SJCRH30 (cell line): ENCODE data around the gene HELQ. TPM values are rescaled to one million over a fixed set of nuclear protein-coding genes. Genes with fewer than 3 reads are reported as not detected.
"Not testable (repeated sequence)": the region's sequence is repeated elsewhere in the genome, so short reads cannot be mapped to it uniquely, and the experiment has no call there.

Experiments used
- DNase-seq, 2 experiments: peaks; one replicate each; pipeline ENCODE4 v3.0.0-alpha.2; 2015 to 2020
- H3K27ac ChIP-seq: fragments of 250-450 bp; sonication (Bioruptor Pico); 2 replicates; pipeline ENCODE4 v1.5.1; 2020; ENCODE audit warnings: mild to moderate bottlenecking, moderate library complexity
- H3K27me3 ChIP-seq: fragments of 250-450 bp; sonication (Bioruptor Pico); 2 replicates; pipeline ENCODE4 v1.5.1; 2020; ENCODE audit warnings: mild to moderate bottlenecking, moderate library complexity
- H3K36me3 ChIP-seq: fragments of 250-450 bp; sonication (Bioruptor Pico); 2 replicates; pipeline ENCODE4 v1.5.1; 2020; ENCODE audit warnings: mild to moderate bottlenecking, moderate library complexity
- H3K4me1 ChIP-seq: fragments of 250-450 bp; sonication (Bioruptor Pico); 2 replicates; pipeline ENCODE4 v1.5.1; 2020; ENCODE audit warnings: mild to moderate bottlenecking, moderate library complexity
- H3K4me3 ChIP-seq: fragments of 250-450 bp; sonication (Bioruptor Pico); 2 replicates; pipeline ENCODE4 v1.5.1; 2020; ENCODE audit warnings: mild to moderate bottlenecking, moderate library complexity
- H3K9me3 ChIP-seq: fragments of 250-450 bp; sonication (Bioruptor Pico); replicated peaks from 2 replicates; pipeline ENCODE4 v1.5.1; 2020; ENCODE audit warnings: mild to moderate bottlenecking, moderate library complexity
- total RNA-seq: library from RNA; depleted of rRNA; stranded (reverse); fragments of >200 nt; shearing (Covaris generic); gene quantifications from 2 replicates; pipeline ENCODE4 v1.2.3, GENCODE V29; 2014

Gene HELQ
- total RNA-seq, 1 experiment from 2014 or later: 25.9 TPM

DNA sequence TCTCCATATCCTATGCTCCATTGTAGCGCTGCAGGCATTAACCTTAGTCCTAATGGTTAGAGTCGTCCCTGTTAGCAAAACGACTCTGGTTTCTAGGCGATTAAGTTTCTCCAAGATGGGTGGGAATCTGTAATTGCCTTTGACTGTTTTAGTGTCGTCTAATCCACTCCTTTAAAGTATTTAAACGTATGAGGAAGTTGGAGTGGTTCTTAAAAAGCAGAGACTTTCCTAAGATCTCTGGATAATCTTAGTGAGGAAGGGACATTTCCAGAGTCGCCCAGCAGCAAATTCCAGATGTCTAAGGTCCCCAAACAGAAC is 520 bp upstream of the HELQ start:
- Histone ChIP-seq H3K4me3 (peak overlapping the region; percentile 78), H3K27me3 (no peaks in the 10 kb centered on the region), H3K27ac (peak overlapping the region; percentile 87), H3K4me1 (peaks cover 8% of the 10 kb centered on the region; the same call in 1 of the 2 replicates), H3K9me3 (no peaks in the 10 kb centered on the region), H3K36me3 (peaks cover 48% of the 10 kb centered on the region)
- DNase-seq: no peak

DNA sequence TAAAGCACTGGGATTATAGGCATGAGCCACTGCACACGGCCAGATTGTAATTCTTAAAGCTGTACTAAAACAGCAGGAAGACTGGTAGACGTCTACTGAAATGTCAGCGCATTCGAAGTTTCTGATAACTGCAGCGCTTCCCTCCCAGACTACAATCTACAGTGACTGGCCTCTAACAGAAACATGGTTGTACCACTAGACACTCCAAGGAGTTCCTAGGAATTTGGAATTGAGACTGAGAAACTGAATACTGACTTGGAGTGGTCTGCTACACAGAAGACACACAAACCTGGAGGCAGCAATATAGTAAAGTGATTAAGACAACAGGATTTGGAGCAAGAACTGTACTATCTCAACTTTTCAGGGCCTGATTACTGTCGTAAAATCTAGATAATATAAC is 937 bp downstream of the HELQ start:
- Histone ChIP-seq H3K36me3 (peaks cover 37% of the 10 kb centered on the region), H3K4me3 (peak overlapping the region; percentile 78), H3K9me3 (no peaks in the 10 kb centered on the region), H3K27me3 (no peaks in the 10 kb centered on the region), H3K27ac (peak overlapping the region; percentile 87), H3K4me1 (peaks cover 8% of the 10 kb centered on the region; the same call in 1 of the 2 replicates)
- peak in 1 of 2 experiments; percentile 22 for DNase-seq

DNA sequence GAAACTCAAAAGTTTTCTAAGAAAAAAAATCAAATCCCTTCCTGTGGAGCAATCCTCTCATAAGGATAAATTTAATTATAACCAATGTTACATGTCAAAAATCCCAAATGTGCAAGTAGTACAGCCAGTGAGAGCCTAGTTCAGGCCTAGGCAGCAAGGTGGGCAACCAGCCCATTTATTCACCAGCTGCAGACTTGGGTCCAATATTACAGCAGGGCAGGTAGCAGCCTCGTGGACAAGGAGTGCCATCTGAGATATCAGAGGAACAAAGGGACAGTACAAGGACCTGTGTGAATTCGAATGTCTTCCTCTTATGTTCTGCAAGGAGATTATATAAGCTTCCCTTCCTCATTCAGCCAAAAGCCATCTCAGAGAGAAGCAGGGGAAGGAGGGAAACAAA is 6.6 kb downstream of the HELQ start:
- no peaks in the 10 kb centered on the region for H3K27me3 ChIP-seq
- peaks cover 22% of the 10 kb centered on the region for H3K36me3 ChIP-seq
- H3K27ac ChIP-seq: no peak overlapping the region
- no peak overlapping the region for H3K4me3 ChIP-seq
- no peak for DNase-seq
- H3K4me1 ChIP-seq: no peaks in the 10 kb centered on the region
- no peaks in the 10 kb centered on the region for H3K9me3 ChIP-seq

DNA sequence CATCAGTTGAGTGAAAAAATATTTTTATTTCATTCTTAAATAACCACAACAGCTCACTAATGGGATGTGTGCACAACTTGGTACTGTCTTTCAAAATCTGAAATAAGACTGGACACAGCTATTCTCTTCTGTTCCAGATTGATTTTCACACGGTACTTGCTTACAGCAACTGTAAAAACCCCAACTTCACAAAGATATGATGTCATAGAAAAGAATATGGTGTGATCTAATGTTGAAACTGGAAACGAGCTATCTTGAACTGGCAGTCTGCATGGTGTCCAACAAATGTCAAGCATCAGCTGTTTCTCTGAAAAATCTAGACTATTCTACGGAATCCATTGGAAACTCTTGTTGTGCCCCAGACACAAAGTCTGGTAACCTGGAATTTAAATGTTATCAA is 14.7 kb downstream of the HELQ start:
- Histone ChIP-seq H3K27me3 (no peaks in the 10 kb centered on the region), H3K9me3 (no peaks in the 10 kb centered on the region), H3K4me3 (no peak overlapping the region), H3K4me1 (no peaks in the 10 kb centered on the region), H3K36me3 (peaks cover 36% of the 10 kb centered on the region), H3K27ac (no peak overlapping the region)
- no peak for DNase-seq

DNA sequence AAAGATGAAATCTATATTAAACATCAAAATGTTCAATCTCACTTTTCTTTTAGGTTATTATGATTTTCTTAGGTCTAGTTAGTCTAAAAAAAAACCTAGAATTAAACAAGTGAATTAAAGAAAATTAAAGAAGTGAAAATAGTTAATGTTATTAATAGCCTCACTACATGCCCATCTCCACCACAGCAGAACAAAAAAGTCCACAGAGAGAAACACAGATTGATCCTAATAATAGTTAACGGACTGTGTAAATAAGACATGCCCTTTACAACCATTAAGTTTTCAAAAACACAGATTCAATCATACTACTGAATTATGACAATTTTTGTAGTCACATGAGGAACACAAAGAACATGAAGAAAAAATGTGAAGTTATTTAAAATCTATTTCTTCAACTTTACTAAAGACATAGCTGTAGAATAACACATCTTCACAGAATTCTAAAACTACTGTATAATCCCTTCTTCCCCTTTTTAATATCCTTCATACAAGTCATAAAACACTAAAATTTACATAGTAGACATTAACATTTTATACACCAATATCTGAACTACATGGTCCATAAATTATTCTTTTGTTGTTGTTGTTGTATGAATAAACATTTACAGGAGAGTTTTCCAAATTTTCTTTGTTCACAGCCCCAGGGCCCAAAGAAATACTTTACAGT is 15.3 kb downstream of the HELQ start:
- H3K36me3 ChIP-seq: peaks cover 36% of the 10 kb centered on the region
- no peaks in the 10 kb centered on the region for H3K9me3 ChIP-seq
- H3K27me3 ChIP-seq: no peaks in the 10 kb centered on the region
- DNase-seq: no peak
- H3K4me3 ChIP-seq: no peak overlapping the region
- no peak overlapping the region for H3K27ac ChIP-seq
- H3K4me1 ChIP-seq: no peaks in the 10 kb centered on the region

DNA sequence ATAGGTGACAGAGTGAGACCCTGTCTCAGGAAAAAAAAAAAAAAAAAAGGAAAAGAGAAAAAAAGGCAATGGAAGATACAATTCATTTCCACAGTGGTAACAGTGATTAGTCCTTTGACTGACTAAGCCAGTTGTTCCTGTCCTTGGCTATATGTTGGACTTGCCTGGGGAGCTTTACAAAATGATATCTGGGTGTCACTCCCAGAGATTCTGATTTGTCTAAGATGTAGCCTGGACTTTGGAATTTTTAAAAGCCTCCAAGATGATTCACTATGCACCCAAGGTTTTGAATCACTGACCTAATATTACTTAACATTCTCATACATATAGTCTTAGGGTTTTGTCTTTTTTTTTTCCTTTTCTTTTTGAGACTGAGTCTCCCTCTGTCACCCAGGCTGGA is 16.9 kb downstream of the HELQ start:
- H3K27ac ChIP-seq: no peak overlapping the region
- no peaks in the 10 kb centered on the region for H3K4me1 ChIP-seq
- H3K4me3 ChIP-seq: no peak overlapping the region
- H3K36me3 ChIP-seq: peaks cover 34% of the 10 kb centered on the region
- H3K27me3 ChIP-seq: no peaks in the 10 kb centered on the region
- H3K9me3 ChIP-seq: no peaks in the 10 kb centered on the region
- DNase-seq: no peak

DNA sequence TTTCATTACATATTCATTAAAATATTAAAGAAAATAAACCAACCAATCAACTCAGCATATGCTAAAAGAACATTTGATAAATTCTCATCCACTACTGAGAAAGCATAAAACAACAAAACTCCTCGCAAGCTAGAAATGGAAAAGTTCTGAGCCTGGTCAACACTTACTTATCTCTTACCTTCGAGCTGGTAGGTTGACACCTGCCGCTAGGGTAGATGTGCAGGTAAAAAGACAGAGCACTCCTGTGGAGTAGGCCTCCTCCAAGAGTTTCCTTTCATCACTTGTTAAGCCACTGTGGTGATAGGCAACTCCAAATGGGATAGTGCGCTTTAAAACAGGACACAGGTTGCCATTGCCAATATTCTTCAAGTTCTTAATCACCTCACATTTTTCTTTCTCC is 18.9 kb downstream of the HELQ start:
- H3K36me3 ChIP-seq: peaks cover 34% of the 10 kb centered on the region
- H3K4me3 ChIP-seq: no peak overlapping the region
- H3K4me1 ChIP-seq: no peaks in the 10 kb centered on the region
- DNase-seq: no peak
- H3K9me3 ChIP-seq: no peaks in the 10 kb centered on the region
- no peak overlapping the region for H3K27ac ChIP-seq
- H3K27me3 ChIP-seq: no peaks in the 10 kb centered on the region

DNA sequence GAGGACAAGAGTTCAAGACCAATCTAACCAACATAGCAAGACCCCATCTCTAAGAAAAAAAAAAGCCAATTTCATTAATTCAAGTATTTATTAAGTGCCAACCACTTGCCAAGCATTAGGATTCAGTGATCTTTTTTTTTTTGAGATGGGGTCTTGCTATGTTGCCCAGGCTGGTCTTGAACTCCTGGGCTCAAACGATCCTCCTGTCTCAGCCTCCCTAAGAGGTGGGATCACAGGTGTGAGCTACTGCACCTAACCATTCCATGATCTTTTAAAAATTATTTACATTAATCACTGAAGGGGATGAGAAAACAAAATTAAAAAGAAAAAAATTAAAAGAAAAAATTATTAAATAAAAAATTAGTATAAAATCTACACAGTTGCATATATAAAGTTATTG is 24.4 kb downstream of the HELQ start:
- Histone ChIP-seq H3K36me3 (peaks cover 46% of the 10 kb centered on the region), H3K9me3 (0 out of 2 replicates have a peak, but pooled peaks cover 2% of the 10 kb centered on the region), H3K4me3 (no peak overlapping the region), H3K27ac (no peak overlapping the region), H3K27me3 (no peaks in the 10 kb centered on the region), H3K4me1 (no peaks in the 10 kb centered on the region)
- no peak for DNase-seq

DNA sequence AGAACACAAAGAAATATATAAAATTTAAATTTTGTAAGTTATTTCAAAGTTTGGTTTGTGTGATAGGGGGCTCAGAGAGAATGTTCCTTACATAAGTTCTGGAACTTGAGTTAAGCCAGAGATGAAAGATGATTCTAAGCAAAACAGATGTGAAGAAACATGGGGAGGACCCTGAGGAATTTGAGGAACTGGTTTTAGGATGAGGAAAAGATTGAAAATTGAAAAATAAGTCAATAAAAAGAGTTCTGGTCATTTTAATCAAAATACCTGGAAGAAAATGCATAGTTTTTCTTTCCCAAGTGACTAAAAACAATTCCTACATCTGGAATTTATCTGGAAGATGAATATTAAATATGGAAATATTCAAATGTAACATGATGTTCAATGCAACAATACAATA is 37.4 kb downstream of the HELQ start:
- no peaks in the 10 kb centered on the region for H3K9me3 ChIP-seq
- no peak overlapping the region for H3K27ac ChIP-seq
- no peaks in the 10 kb centered on the region for H3K4me1 ChIP-seq
- no peak overlapping the region for H3K4me3 ChIP-seq
- H3K36me3 ChIP-seq: peaks cover 53% of the 10 kb centered on the region
- no peak for DNase-seq
- no peaks in the 10 kb centered on the region for H3K27me3 ChIP-seq

DNA sequence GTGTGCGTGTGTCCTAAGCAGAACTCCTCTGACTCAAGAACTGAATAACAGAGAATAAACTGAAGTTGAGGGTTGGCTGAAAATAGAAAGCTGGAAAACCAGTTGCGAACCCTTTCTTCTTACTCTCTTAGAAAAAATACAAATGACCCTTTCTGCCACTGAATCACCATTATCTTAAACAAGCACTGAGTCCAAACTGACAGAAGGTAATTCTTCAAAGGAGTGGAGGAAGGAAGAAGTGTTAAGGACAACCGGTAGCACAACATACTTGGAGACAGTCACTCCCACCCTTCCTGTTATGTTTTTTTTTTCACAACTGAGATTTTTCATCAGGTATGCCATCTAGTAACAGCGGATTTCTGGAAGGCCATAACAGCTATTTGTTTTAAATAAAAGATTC is 38.1 kb downstream of the HELQ start:
- Histone ChIP-seq H3K4me3 (no peak overlapping the region), H3K4me1 (no peaks in the 10 kb centered on the region), H3K27ac (no peak overlapping the region), H3K9me3 (no peaks in the 10 kb centered on the region), H3K36me3 (peaks cover 55% of the 10 kb centered on the region), H3K27me3 (no peaks in the 10 kb centered on the region)
- no peak for DNase-seq

DNA sequence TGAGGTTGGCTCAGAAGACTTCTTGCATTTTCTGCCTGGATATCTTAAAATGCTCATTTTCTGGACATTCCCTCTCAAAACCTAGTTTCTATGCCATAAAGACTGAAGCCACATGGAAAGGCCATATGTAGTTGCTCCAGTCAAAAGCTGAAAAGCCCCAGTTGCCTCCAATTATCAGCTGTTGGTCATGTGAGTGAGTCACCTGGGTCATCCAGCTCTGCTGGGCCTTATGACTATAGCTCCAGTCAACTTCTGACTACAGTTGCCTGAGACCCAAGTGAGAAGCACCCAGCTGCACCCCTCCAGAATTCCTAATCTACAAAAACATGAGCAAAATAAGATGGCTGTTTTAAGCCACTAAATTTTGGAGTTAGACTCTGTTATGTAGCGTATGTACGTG is 41.9 kb downstream of the HELQ start:
- DNase-seq: no peak
- Histone ChIP-seq H3K4me3 (no peak overlapping the region), H3K4me1 (no peaks in the 10 kb centered on the region)

DNA sequence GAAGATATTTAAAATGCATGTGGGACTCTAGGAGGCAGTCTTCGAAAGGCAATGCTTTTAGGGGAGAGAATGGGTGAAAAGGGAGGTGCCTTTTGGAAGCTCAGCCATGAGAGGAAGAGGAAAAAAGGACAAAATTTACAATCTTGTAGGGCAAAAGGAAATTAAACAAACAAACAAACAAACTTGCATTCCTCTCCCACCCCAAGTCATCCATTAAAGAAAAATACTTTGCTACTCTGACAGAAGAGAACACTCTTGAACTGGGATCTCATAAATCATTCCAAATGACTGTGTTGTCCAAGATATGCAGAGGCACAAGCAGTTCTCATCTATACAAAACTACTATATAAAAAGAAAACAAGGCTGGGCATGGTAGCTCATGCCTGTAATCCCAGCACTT is 46.7 kb downstream of the HELQ start:
- H3K27ac ChIP-seq: no peak overlapping the region
- no peaks in the 10 kb centered on the region for H3K9me3 ChIP-seq
- H3K4me3 ChIP-seq: no peak overlapping the region
- H3K36me3 ChIP-seq: peaks cover 40% of the 10 kb centered on the region
- H3K27me3 ChIP-seq: no peaks in the 10 kb centered on the region
- DNase-seq: no peak
- H3K4me1 ChIP-seq: no peaks in the 10 kb centered on the region

More for the DNA sequence above, 41.9 kb downstream of the HELQ start:
- H3K27ac ChIP-seq: no peak overlapping the region
- no peaks in the 10 kb centered on the region for H3K9me3 ChIP-seq
- H3K27me3 ChIP-seq: no peaks in the 10 kb centered on the region
- peaks cover 44% of the 10 kb centered on the region for H3K36me3 ChIP-seq

DNA sequence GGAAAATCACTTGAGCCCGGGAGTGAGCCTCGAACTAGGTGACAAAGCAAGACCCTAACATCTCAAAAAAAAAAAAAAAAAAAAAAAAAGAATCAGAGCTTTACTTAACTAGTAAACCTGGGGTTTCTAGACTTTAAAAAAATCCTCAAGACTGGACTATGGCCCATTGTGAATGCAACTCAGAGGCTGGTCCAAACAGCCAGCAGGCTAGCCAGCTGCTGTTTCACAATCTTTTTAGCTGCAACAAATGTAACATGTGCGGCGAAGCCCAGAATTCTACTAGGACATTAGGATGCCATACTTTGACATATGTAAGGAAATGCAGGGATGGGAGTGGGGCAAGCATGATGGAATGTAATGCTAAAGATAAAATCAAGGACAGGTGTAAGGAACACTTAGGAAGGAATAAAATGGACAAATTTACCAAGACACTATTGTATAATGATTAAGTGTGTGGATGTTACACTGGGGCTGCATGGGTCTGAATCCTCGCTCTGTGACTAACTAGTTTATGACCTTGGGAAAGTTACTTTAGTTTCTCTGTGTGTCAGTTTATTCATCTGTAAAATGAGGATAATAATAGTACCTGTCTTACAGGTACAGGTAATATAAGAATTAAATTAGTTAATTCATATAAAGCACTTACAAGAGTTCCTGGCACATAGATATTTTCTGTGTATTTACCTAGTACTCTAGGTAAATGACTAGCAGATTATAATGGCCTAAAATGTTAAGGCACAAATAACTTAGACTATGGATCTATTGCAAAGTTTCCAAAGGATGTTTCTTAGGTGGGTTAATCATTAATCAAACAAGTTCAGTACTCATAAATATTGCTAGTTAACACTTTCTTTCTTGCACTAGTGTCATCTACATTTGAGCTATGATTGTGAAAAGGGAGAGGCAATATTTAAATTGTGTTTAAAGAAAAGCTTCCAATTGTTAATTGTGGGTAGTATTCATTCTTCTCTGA is 49.5 kb downstream of the HELQ start:
- no peak overlapping the region for H3K27ac ChIP-seq

DNA sequence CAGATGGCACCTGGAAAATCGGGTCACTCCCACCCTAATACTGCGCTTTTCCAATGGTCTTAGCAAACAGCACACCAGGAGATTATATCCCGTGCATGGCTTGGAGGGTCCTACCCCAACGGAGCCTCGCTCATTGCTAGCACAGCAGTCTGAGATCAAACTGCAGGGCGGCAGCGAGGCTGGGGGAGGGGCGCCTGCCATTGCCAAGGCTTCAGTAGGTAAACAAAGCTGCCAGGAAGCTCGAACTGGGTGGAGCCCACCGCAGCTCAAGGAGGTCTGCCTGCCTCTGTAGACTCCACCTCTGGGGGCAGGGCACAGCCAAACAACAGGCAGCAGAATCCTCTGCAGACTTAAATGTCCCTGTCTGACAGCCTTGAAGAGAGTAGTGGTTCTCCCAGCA is 57.5 kb downstream of the HELQ start:
- H3K9me3 ChIP-seq, H3K27ac ChIP-seq, DNase-seq, H3K36me3 ChIP-seq, H3K27me3 ChIP-seq, H3K4me3 ChIP-seq, H3K4me1 ChIP-seq: not testable (repeated sequence)

More for the DNA sequence above, 49.5 kb downstream of the HELQ start:
- Histone ChIP-seq H3K36me3 (peaks cover 23% of the 10 kb centered on the region), H3K4me3 (no peak overlapping the region), H3K27me3 (no peaks in the 10 kb centered on the region), H3K4me1 (no peaks in the 10 kb centered on the region), H3K9me3 (no peaks in the 10 kb centered on the region)
- no peak for DNase-seq

DNA sequence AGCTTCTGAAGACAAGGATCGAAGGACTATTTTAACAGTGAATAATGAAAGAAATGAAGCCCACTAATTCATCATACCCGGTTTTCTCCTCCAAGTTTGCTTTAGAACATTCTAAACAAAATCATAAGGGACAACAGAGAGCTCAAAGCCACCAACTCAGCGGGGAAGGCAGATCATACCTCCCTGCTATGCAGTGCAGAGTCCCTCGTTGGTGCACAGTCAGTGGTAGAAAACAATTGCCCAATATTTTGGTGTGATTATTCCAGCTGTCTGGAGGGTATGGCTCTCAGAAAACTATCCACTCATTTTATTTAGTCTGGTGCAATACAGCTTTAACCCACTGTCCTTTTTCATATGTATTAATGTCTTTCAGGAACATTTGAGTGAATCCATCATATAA is 61.7 kb downstream of the HELQ start:
- H3K4me1 ChIP-seq: 0 out of 2 replicates have a peak, but pooled peaks cover 2% of the 10 kb centered on the region
- no peaks in the 10 kb centered on the region for H3K36me3 ChIP-seq
- no peak overlapping the region for H3K4me3 ChIP-seq
- no peaks in the 10 kb centered on the region for H3K27me3 ChIP-seq
- no peak overlapping the region for H3K27ac ChIP-seq
- 0 out of 2 replicates have a peak, but pooled peaks cover 4% of the 10 kb centered on the region for H3K9me3 ChIP-seq
- no peak for DNase-seq
